ENCODE measurements around the gene SLC4A1AP. TPM values are rescaled to one million over a fixed set of nuclear protein-coding genes. Genes with fewer than 3 reads are reported as not detected.
A peak's percentile ranks its signal among the peaks of the same experiment; 100 is the strongest.
"Not testable (repeated sequence)": the region's sequence is repeated elsewhere in the genome, so short reads cannot be mapped to it uniquely, and the experiment has no call there.

The SLC4A1AP gene
- 20.9 and 22.2 TPM in 2 replicates for total RNA-seq (2014; rRNA removed; shearing (Covaris generic))

GRCh38 chr2:27663285-27664153 is at the start of gene SLC4A1AP, which contains the start of gene SUPT7L:
Gene SLC4A1AP (plus strand): TSS chr2:27663889. CDS start chr2:27663915, 26 bp downstream.
Gene SUPT7L (minus strand): TSS chr2:27663614. CDS start chr2:27662192, 1,422 bp downstream.
- peak; percentile 90 for DNase-seq (ENCODE audit: low spot score)

- DNase-seq (ENCODE audit: low spot score) = no peak
These were observed 49.7 kb upstream of the SLC4A1AP start for GRCh38 chr2:27613985-27614384.

DNA sequence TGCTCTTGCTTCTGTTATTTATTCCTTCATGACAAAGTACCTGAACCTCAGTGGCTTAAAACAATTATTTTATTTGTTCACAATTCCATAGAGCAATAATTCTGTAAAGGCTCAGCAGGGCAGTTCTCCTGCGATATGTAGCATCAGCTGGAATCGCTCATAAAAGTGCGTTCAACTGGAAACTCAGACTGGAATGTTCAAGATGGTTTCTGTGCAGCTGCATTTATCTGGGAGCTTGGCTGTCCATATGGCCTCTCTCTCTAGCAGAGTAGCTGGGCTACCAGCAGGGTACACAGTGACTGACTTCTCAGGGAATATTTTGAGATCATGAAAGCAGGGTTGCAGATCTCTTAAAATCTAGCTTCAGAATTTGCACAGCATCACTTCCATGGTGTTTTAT is 48.4 kb upstream of the SLC4A1AP start:
- no peak for DNase-seq (ENCODE audit: low spot score)

- DNase-seq (ENCODE audit: low spot score) = no peak
These were observed 42.2 kb upstream of the SLC4A1AP start for GRCh38 chr2:27621524-27621923.

DNA sequence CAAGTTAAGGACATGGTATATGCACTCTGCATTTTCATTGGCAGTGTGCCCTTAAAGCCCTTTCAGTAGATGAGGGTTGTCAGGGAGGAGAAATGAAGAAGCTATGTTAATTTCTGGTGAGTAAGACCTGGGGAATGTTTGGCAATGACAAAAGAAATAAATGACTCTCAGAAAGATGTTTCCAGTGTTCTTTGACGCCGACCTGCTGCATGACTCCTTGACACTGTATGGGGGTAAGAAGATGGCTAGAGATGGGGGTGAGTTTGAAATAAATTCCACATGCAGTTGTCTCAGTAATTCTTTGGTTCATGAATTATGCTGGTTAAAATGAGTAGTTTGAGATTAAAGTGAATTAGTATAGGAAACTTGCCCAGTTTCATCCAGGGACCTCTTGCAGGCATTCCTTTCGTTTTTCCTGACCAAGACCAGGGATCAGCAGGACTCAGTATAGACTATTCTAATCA is 40.7 kb upstream of the SLC4A1AP start:
- no peak for DNase-seq (ENCODE audit: low spot score)

- no peak for DNase-seq (ENCODE audit: low spot score)
These were observed 38.7 kb upstream of the SLC4A1AP start for GRCh38 chr2:27624943-27625342.

- DNase-seq (ENCODE audit: low spot score) = not testable (repeated sequence)
These were observed 37.4 kb upstream of the SLC4A1AP start for GRCh38 chr2:27626323-27626722.

- not testable (repeated sequence) for DNase-seq (ENCODE audit: low spot score)
These were observed 36.8 kb upstream of the SLC4A1AP start for GRCh38 chr2:27626921-27627320.

DNA sequence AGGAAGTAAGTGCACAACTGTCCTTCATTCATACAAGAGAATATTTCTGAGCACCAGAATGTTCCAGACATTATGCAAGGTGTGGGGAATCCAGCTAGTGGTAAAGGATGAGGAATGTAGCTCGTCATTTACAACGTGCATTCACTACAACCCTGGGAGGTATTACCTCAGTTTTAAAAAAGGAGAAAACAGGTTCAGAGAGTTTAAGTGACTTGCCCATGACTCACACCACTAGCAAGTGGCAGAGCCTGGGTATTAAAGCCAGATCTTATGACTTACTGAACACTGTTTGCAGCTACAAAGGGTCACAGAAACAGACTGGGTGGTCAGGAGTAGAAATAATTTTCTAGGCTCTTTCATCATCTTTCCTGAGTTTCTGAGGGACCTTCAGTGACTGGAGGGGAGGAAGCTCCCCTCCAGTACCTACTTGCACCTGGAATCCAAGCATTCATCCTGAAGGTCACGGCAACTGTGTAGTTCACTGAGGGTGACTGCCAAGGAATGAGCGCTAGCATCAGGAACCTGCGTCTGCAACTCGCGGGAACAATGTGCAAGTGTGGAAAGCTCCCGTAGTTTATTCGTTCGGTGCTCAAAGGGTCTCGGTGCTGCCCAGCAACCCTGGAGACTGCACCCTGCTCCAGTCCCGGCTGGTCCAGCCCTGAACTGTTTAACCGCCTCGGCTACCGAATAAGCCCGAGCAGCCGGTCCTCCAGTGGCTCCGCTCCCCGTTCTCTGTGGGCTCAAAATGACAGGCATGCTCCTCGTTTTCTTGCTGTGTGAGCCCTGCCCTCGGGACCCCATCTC is 35.5 kb upstream of the SLC4A1AP start:
- peak; percentile 51 for DNase-seq (ENCODE audit: low spot score)

DNA sequence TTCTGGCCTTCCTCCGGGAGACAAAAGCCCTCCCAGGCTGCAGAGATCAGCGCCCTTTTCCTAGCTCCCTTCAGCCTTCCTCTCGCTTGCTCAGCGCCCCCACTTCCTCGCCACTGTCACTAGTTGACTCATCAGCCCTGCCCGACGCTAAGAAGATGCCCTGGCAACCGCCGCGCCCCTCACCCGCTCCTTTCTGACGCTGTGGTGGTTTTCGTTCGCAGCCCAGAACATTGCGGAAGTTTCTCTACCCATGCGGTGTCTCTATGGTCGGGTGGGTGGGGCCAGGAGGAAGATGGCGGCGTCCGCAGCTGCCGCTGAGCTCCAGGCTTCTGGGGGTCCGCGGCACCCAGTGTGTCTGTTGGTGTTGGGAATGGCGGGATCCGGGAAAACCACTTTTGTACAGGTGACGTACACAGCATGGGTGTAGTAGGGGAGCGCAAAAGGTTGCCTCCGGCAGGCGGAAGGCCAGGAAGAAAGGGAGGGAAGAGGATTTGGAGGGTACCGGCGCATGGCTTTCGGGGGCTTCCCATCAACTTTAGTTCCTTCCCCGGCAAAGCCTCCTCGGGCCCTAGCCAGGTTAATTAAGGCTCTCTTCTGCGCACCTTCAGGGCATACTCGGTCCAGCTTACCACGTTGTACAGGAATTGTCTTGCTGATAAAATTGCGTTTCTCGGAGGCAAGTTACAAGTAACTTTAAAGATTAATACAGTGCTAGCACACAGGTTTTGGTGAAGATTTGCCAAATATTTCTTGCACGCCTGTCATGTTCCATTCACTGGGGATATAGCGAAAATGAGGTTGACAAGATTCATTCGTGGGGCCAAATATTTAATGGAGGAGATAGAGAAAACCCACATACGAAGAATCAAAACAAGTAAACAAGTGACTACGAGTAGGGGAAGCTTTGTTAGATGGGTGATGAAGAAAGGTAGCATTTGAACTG is 34.7 kb upstream of the SLC4A1AP start, which contains the start of the genes CCDC121 and GPN1:
Gene CCDC121 (minus strand): TSS at position 246 of the 943 bp plus-strand sequence. CDS start 1,213 bp downstream, outside the sequence.
Gene GPN1 (plus strand): TSS at position 284 of the 943 bp plus-strand sequence. CDS start 9 bp downstream, at position 293.
- peak; percentile 84 for DNase-seq (ENCODE audit: low spot score)

- not testable (repeated sequence) for DNase-seq (ENCODE audit: low spot score)
These were observed 33.4 kb upstream of the SLC4A1AP start for GRCh38 chr2:27630257-27630656.

GRCh38 chr2:27634291-27634690 is 29.4 kb upstream of the SLC4A1AP start:
- no peak for DNase-seq (ENCODE audit: low spot score)

DNA sequence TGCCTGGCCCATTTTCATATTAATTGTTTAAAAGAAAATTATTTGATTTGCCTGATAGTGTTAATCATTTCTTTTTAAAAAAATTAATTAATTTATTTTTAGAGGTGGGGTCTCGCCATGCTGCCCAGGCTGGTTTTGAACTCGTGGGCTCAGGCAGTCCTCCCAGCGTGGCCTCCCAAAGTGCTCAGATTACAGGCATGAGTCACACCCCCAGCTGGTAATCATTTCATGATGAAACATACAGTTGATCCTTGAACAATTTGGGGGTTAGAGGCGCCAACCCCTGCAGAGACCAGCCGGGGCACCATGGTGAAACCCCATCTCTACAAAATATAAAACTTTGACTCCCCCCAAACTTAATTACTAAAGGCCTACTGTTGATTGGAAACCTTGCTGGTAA is 26.9 kb upstream of the SLC4A1AP start:
- DNase-seq (ENCODE audit: low spot score) = no peak

DNA sequence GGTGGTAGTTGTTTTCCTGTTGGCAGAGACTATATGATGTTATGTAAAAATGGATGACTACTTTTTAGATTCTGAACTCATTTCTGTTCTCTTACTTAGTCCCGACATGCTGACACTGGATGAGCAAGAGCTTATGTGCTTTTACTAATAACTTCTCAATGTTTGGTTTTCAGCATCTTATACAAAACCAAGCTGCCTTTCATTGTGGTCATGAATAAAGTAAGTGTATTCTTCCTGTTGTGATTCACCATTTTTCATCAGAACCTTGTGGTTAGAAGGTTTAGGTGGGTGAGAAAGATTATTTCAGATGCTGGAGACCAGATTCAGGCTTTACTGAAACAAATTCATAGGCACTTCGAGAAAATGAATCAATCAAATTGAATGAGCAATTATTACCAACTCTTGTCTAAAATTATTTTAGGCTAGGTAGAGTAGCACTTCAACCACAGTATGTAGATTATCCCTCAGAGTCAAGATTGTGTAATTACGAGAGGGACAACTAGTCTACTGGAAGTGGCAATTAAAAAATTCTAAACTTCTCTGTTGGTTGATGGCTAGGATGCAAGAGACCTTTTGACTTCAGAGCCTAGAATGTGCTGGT is 25.6 kb upstream of the SLC4A1AP start:
- DNase-seq (ENCODE audit: low spot score) = no peak

GRCh38 chr2:27638709-27639108 is 25.0 kb upstream of the SLC4A1AP start:
- DNase-seq (ENCODE audit: low spot score) = no peak

DNA sequence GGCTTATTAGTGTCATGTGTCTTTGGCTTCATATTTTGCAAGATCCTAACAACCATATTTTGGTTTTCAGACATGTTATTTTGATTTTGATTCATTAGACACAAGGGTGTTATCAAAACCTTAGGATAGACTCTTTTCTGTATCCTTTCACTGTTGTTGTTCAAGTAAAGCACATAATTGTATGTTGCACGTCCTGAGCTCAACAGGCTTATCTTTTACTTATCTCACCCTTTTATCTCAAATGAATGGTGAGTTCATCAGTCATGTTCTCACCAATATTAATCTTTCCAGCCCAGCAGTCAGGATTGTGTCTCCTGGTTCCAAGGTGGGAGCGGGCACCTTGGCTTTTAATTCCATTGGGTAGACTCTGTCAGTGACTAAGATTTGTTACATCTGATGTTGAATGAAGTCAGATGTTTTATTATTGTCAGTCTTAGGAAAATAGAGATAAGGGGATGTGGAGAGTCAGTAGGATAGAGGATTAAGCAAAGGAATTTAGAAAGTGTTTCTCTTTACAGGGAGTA is 22.9 kb upstream of the SLC4A1AP start:
- no peak for DNase-seq (ENCODE audit: low spot score)

DNA sequence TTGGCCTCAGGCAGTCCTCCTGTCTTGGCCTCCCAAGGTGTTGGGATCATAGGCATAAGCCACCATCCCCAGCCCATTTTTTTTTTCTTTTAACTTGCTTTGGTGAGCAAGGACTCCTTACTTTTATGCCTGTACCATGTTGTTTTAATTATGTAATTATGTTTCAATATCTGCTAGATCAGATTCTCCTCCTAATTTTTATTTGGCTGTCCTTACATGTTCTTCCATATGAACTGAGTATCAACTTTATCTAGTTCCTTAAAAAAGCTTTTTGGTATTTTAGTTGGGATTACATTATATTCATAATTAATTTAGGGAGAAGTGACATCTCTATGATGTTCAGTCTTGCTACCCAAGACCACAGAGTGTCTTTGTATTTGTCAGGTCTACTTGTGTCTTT is 18.5 kb upstream of the SLC4A1AP start:
- no peak for DNase-seq (ENCODE audit: low spot score)

DNA sequence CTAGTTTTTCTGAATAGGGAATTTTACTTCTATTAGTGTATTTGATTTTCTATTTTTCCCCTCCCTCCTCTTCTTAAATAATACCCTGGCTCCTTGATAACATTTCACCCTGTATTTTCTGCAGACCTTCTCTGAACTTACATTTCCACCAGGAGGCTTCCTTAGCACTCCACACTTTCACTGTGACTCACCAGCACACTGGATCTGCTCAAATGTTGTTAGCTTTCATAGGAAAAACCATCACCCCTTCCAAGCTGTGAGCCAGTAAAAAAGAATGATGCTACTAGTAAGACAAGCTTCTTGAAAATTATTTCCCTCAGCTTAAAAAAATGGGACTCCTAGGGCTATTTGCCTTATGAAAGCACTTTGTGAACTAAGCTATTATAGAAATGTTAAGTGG is 16.4 kb upstream of the SLC4A1AP start:
- DNase-seq (ENCODE audit: low spot score) = no peak

DNA sequence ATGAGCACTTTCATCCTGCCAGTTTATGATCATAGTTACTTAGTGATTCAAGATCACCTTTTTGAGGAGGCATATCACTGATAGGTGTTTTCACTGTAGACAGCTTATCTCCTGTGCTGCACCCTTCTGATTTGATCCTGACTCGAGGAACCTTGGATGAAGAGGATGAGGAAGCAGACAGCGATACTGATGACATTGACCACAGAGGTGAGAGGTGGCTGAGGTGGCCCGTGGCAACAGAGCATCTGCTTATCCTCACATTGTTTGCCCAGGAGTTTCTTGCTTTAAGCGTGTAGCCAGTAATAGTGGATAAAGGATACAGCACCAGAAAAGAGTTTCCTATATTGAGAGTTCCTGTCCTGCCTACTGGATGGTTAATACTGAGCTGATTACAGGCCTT is 16.0 kb upstream of the SLC4A1AP start:
- DNase-seq (ENCODE audit: low spot score) = no peak

GRCh38 chr2:27651056-27651455 is 12.6 kb upstream of the SLC4A1AP start:
- no peak for DNase-seq (ENCODE audit: low spot score)

Measured in HT-29 (cell line).